Neural cell (in vitro differentiated cells): Measurements from ENCODE around the gene PTPRD. TPM values are rescaled to one million over a fixed set of nuclear protein-coding genes. Genes with fewer than 3 reads are reported as not detected.
"Not testable (repeated sequence)": the region's sequence is repeated elsewhere in the genome, so short reads cannot be mapped to it uniquely, and the experiment has no call there.

ENCODE experiments used
- H2AFZ ChIP-seq: fragments of 200-600, 300-800 bp; sonication (generic), shearing (Covaris generic); 2 replicates; pipeline ENCODE4 v1.6.0; 2014; ENCODE audit warnings: low read depth, mild to moderate bottlenecking, antibody characterized with exemption, low read length, moderate library complexity
- H3F3A ChIP-seq: fragments of 200-600 bp; shearing (Covaris generic); 2 replicates; pipeline ENCODE4 v1.6.1; 2016; ENCODE audit warnings: mild to moderate bottlenecking, moderate library complexity, mixed read lengths, antibody characterized with exemption, low read length; ENCODE audit not compliant: insufficient read depth, poor library complexity, severe bottlenecking
- H3K27ac ChIP-seq: fragments of 200-600, 300-800 bp; sonication (generic), shearing (Covaris generic); 2 replicates; pipeline ENCODE4 v1.5.1; 2014; ENCODE audit warnings: mild to moderate bottlenecking, low read length, moderate library complexity
- H3K27me3 ChIP-seq: fragments of 300-800, 200-600 bp; sonication (generic), shearing (Covaris generic); 2 replicates; pipeline ENCODE4 v1.6.0; 2014; ENCODE audit warnings: mild to moderate bottlenecking, low read depth, low read length, moderate library complexity; ENCODE audit not compliant: insufficient read depth
- H3K36me3 ChIP-seq: fragments of 300-800, 200-600 bp; sonication (generic), shearing (Covaris generic); 2 replicates; pipeline ENCODE4 v1.5.1; 2014; ENCODE audit warnings: mild to moderate bottlenecking, antibody characterized with exemption, low read length, moderate library complexity; ENCODE audit not compliant: insufficient read depth
- H3K4me2 ChIP-seq: fragments of 300-800, 200-600 bp; sonication (generic), shearing (Covaris generic); 2 replicates; pipeline ENCODE4 v1.6.0; 2014; ENCODE audit warnings: mild to moderate bottlenecking, low read length
- H3K4me3 ChIP-seq: fragments of 300-800, 200-600 bp; sonication (generic), shearing (Covaris generic); 2 replicates; pipeline ENCODE4 v1.5.1; 2014; ENCODE audit warnings: mild to moderate bottlenecking, low read length, moderate library complexity
- H3K79me2 ChIP-seq: fragments of 200-600 bp; shearing (Covaris generic); replicated peaks from 2 replicates; pipeline ENCODE4 v1.6.0; 2014; ENCODE audit warnings: mild to moderate bottlenecking, low read length, moderate library complexity; ENCODE audit not compliant: insufficient read depth
- H3K9ac ChIP-seq: fragments of 300-800, 200-600 bp; sonication (generic), shearing (Covaris generic); 2 replicates; pipeline ENCODE4 v1.6.1; 2016; ENCODE audit warnings: mild to moderate bottlenecking, low read length, mixed read lengths
- H3K9me2 ChIP-seq: fragments of 200-600 bp; shearing (Covaris generic); 2 replicates; pipeline ENCODE4 v1.6.1; 2016; ENCODE audit warnings: mild to moderate bottlenecking, low read length, mixed read lengths; ENCODE audit not compliant: insufficient read depth
- H3K9me3 ChIP-seq: fragments of 200-600, 300-800 bp; sonication (generic), shearing (Covaris generic); 2 replicates; pipeline ENCODE4 v1.6.1; 2016; ENCODE audit warnings: mild to moderate bottlenecking, mixed run types, low read length, moderate library complexity, mixed read lengths
- H4K20me1 ChIP-seq: fragments of 200-600 bp; shearing (Covaris generic); 2 replicates; pipeline ENCODE4 v1.6.1; 2016; ENCODE audit warnings: mild to moderate bottlenecking, mixed run types; ENCODE audit not compliant: insufficient read depth
- EP300 ChIP-seq: fragments of 450-650 bp; conservative IDR thresholded peaks from 2 replicates; pipeline ENCODE4 v1.6.1; 2014; ENCODE audit warnings: antibody characterized with exemption, mild to moderate bottlenecking, moderate library complexity; ENCODE audit not compliant: poor library complexity, severe bottlenecking
- EZH2 ChIP-seq: fragments of 200-600, 300-800 bp; shearing (Covaris generic), sonication (generic); IDR thresholded peaks from 2 replicates; pipeline ENCODE4 v1.6.1; 2014; ENCODE audit warnings: antibody characterized with exemption, low read length, borderline replicate concordance, mild to moderate bottlenecking; ENCODE audit not compliant: insufficient read depth, poor library complexity, severe bottlenecking
- MXI1 ChIP-seq: fragments of 450-650 bp; conservative IDR thresholded peaks from 2 replicates; pipeline ENCODE4 v1.6.1; 2014; ENCODE audit warnings: antibody characterized with exemption, mild to moderate bottlenecking; ENCODE audit not compliant: poor library complexity, severe bottlenecking
- POLR2AphosphoS5 ChIP-seq: IDR thresholded peaks from 2 replicates; pipeline ENCODE4 v1.6.1; 2012
- RAD21 ChIP-seq: fragments of 450-650 bp; conservative IDR thresholded peaks from 2 replicates; pipeline ENCODE4 v1.6.1; 2014; ENCODE audit warnings: antibody characterized with exemption, mild to moderate bottlenecking, moderate library complexity
- SMC3 ChIP-seq: fragments of 450-650 bp; conservative IDR thresholded peaks from 2 replicates; pipeline ENCODE4 v1.6.1; 2014; ENCODE audit warnings: antibody characterized with exemption, mild to moderate bottlenecking, moderate library complexity; ENCODE audit not compliant: poor library complexity
- TAF1 ChIP-seq: IDR thresholded peaks from 2 replicates; pipeline ENCODE4 v1.6.1; 2012; ENCODE audit warnings: low read depth
- polyA plus RNA-seq: library from polyadenylated mRNA; depleted of rRNA; stranded (reverse); fragments of >200 nt; gene quantifications from 2 replicates; pipeline ENCODE4 v1.2.3, GENCODE V29; 2014
- TF ChIP-seq, protein P1 (sequence below): IDR thresholded peaks from 2 replicates; pipeline ENCODE4 v1.6.1; 2012; ENCODE audit warnings: borderline replicate concordance
- TF ChIP-seq, protein P2 (sequence below): fragments of 450-650 bp; IDR thresholded peaks from 2 replicates; pipeline ENCODE4 v1.5.1; 2014; ENCODE audit warnings: antibody characterized with exemption, mild to moderate bottlenecking, moderate library complexity; ENCODE audit not compliant: poor library complexity, severe bottlenecking

PTPRD gene
- polyA plus RNA-seq, 1 donor from 2014 or later = 143 TPM

DNA sequence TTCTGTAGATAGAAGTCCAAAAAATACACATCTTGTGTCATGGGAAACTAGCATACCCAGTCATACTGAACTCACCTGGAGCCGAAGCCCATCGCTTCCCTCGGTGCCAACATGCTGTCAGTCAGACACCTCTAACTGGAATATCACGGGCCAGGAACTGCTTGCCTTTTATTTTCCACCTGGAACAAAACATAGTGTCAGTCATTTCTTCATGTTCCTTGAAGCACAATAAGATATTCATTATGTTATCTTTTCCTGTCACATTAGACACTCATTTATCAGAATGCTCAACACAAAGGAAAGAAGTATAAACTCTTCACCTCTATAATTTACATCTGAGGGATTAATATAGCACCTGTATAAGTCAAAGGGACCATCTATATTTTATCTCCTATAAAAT is 674.4 kb downstream of the PTPRD start:
- TF ChIP-seq TAF1 (no peak), SMC3 (no peak), POLR2AphosphoS5 (peak; percentile 82), RAD21 (no peak), EP300 (peak; percentile 94), EZH2 (no peak), MXI1 (no peak)
- TF ChIP-seq, protein P1, sequence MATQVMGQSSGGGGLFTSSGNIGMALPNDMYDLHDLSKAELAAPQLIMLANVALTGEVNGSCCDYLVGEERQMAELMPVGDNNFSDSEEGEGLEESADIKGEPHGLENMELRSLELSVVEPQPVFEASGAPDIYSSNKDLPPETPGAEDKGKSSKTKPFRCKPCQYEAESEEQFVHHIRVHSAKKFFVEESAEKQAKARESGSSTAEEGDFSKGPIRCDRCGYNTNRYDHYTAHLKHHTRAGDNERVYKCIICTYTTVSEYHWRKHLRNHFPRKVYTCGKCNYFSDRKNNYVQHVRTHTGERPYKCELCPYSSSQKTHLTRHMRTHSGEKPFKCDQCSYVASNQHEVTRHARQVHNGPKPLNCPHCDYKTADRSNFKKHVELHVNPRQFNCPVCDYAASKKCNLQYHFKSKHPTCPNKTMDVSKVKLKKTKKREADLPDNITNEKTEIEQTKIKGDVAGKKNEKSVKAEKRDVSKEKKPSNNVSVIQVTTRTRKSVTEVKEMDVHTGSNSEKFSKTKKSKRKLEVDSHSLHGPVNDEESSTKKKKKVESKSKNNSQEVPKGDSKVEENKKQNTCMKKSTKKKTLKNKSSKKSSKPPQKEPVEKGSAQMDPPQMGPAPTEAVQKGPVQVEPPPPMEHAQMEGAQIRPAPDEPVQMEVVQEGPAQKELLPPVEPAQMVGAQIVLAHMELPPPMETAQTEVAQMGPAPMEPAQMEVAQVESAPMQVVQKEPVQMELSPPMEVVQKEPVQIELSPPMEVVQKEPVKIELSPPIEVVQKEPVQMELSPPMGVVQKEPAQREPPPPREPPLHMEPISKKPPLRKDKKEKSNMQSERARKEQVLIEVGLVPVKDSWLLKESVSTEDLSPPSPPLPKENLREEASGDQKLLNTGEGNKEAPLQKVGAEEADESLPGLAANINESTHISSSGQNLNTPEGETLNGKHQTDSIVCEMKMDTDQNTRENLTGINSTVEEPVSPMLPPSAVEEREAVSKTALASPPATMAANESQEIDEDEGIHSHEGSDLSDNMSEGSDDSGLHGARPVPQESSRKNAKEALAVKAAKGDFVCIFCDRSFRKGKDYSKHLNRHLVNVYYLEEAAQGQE = peak; percentile 85
- TF ChIP-seq, protein P2, sequence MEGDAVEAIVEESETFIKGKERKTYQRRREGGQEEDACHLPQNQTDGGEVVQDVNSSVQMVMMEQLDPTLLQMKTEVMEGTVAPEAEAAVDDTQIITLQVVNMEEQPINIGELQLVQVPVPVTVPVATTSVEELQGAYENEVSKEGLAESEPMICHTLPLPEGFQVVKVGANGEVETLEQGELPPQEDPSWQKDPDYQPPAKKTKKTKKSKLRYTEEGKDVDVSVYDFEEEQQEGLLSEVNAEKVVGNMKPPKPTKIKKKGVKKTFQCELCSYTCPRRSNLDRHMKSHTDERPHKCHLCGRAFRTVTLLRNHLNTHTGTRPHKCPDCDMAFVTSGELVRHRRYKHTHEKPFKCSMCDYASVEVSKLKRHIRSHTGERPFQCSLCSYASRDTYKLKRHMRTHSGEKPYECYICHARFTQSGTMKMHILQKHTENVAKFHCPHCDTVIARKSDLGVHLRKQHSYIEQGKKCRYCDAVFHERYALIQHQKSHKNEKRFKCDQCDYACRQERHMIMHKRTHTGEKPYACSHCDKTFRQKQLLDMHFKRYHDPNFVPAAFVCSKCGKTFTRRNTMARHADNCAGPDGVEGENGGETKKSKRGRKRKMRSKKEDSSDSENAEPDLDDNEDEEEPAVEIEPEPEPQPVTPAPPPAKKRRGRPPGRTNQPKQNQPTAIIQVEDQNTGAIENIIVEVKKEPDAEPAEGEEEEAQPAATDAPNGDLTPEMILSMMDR = no peak
- Histone ChIP-seq H3K4me3 (no peak overlapping the region), H3K9me2 (no peaks in the 10 kb centered on the region), H2AFZ (no peak overlapping the region), H3K4me2 (no peak overlapping the region), H3F3A (no peaks in the 10 kb centered on the region), H3K27me3 (no peaks in the 10 kb centered on the region), H3K9me3 (no peaks in the 10 kb centered on the region), H3K79me2 (no peaks in the 10 kb centered on the region), H4K20me1 (no peaks in the 10 kb centered on the region), H3K36me3 (no peaks in the 10 kb centered on the region), H3K27ac (peak overlapping the region; percentile 29), H3K9ac (no peak overlapping the region)

DNA sequence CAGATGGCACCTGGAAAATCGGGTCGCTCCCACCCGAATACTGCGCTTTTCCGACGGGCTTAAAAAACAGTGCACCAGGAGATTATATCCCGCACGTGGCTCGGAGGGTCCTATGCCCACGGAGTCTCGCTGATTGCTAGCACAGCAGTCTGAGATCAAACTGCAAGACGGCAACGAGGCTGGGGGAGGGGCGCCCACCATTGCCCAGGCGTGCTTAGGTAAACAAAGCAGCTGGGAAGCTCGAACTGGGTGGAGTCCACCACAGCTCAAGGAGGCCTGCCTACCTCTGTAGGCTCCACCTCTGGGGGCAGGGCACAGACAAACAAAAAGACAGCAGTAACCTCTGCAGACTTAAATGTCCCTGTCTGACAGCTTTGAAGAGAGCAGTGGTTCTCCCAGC is 681.3 kb downstream of the PTPRD start:
- not testable (repeated sequence) for H3F3A ChIP-seq, H3K4me3 ChIP-seq, H3K9me2 ChIP-seq, H3K36me3 ChIP-seq, H3K27me3 ChIP-seq, H4K20me1 ChIP-seq, H3K9ac ChIP-seq, H2AFZ ChIP-seq, H3K27ac ChIP-seq, H3K9me3 ChIP-seq, H3K4me2 ChIP-seq, H3K79me2 ChIP-seq

DNA sequence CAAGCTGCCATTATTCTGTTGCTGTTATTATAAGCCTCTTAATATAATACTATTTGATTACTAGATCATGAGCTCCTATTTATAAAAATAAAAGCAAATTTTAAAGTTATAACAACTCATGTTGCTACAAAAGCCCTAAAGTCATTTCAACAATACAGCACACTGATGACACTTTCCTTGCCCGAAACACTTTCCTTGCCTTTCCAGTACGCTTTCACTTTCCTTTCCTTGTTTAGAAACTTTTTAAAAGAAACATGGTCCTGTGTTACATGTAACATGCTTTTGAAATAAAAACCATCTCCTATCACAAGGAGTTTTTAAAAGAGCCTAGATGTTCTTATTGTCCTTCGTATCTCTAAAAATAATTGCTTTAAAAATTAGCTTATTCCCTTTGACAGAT is 688.4 kb downstream of the PTPRD start:
- TF ChIP-seq EP300 (no peak), EZH2 (no peak), TAF1 (no peak), RAD21 (no peak), POLR2AphosphoS5 (no peak), MXI1 (no peak), SMC3 (no peak)
- TF ChIP-seq, protein P2 = no peak
- TF ChIP-seq, protein P1 = no peak
- H2AFZ ChIP-seq = no peak overlapping the region
- H3K79me2 ChIP-seq = no peaks in the 10 kb centered on the region
- no peaks in the 10 kb centered on the region for H3K9me3 ChIP-seq
- no peak overlapping the region for H3K27ac ChIP-seq
- H4K20me1 ChIP-seq = no peaks in the 10 kb centered on the region
- no peaks in the 10 kb centered on the region for H3K27me3 ChIP-seq
- H3K36me3 ChIP-seq = no peaks in the 10 kb centered on the region
- no peak overlapping the region for H3K4me3 ChIP-seq
- no peaks in the 10 kb centered on the region for H3F3A ChIP-seq
- H3K9me2 ChIP-seq = no peaks in the 10 kb centered on the region
- no peak overlapping the region for H3K9ac ChIP-seq
- H3K4me2 ChIP-seq = no peak overlapping the region
